G401.6 (cell line): Measurements from ENCODE around the gene HECA.
"Not testable (repeated sequence)": the region's sequence is repeated elsewhere in the genome, so short reads cannot be mapped to it uniquely, and the experiment has no call there.

Source experiments
- FAIRE-seq: peaks from 2 replicates; lab custom pipeline; 2012; peaks lifted over from hg19 to GRCh38; lab: Jason Lieb, UNC

HECA gene

DNA sequence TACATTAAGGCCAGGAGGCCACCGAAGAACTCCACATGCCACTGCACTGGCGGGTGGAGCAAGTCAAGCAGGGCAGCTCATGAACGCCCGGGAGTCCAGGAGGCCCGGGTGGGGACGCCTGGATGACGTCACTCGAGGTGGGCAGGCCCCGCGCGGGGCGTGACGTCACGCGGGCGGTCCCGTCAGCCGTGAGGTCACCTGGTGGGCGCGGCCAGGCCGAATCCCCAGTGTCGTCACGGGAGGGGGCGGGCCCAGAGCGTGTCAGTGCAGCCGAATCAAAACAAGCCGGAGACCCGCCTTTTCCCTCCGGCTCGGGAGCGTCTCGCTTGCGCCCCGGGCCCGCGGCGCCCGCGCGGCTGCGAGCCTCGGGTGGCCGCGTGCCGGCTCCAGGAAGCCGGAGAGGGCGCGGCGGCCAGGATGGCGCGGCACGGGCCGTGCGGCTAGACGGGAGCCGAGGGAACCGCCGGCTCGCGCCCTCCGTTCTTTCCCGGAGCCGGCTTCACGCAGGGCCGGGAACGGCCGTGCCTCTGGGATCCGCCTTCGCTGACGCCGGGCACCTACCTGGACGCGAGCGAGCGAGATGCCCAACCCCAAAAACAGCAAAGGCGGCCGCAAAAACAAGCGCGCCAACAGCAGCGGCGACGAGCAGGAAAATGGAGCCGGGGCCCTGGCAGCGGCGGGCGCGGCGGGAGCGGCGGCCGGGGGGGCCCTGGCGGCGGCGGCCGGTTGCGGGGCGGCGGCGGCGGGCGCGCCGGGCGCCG, at the start of gene HECA:
TSS of gene HECA (plus strand) at position 264 of the 761 bp plus-strand sequence. CDS start at position 581, 317 bp downstream.
- no peak for FAIRE-seq

- FAIRE-seq: no peak
Measured at GRCh38 chr6:139091826-139092225, 43.1 kb upstream of the HECA start.

GRCh38 chr6:139099984-139100383, 34.9 kb upstream of the HECA start:
- FAIRE-seq: no peak

DNA sequence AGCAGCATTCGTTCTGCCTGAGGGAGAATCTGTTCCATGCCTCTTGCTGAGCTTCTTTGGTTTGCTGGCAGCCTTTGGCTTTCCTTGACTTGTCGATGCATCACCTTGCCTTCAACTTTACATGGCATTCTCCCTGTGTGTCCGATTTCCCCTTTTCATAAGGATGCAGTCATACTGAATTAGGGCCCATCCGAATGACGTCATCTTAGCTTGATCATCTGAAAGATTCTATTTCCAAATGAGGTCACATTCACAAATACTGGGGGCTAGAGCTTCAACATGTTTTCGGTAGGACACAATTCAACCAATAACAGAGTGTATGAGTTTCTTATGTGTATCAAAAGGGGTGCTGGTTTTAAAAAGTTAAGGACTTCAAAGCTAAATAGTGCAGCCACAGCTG, 27.8 kb upstream of the HECA start:
- FAIRE-seq: no peak

DNA sequence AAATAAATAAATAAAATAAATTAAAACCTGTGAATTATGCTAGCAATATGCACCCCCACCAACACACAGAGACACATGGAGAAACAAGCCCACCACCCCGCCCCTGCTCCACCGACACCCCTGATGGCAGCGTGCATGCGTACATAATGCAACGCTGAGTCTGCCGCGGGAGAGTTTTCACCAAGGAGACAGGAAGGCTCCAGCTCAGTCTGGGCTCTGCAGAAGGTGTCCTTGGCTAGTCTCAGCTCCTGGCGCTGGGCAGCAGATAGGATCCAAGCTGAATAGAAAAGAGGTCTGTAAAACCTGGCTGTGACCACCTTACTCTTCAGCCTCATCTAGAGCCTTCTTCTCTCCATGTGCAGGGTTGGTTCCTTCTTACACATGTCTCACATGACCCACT, 26.5 kb upstream of the HECA start:
- FAIRE-seq: no peak

DNA sequence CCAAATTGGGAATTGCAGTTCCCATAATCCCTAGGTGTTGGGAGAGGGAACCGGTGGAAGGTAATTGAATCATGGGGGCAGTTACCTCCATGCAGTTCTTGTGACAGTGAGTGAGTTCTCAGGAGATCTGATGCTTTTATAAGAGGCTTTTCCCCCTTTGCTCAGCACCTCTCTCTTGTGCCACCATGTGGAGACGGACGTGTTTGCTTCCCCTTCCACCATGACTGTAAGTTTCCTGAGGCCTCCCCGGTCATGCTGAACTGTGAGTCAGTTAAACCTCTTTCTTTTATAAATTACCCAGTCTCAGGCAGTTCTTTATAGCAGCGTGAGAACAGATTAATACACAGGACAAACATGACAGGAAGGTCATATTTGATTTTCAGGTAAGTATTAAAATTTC, 25.3 kb upstream of the HECA start:
- FAIRE-seq: no peak

GRCh38 chr6:139112146-139112545, 22.7 kb upstream of the HECA start:
- FAIRE-seq: no peak

DNA sequence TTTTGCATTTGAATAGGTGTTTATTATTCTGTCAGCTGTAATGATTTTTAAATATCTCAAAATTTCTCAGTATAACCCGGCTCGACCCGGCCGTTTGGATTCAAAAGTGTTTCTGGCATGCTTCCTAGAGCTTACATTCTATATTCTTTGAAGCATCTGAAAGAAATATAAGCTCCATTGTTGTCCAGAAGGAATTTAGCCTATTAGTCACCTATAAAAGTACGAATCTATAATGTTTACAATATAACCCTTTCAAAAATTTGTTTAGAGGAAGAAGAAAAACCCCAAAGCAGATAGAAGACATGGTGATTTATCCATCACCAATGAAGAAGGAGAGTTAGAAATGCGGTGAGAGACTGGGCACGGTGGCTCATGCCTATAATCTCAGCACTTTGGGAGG, 22.3 kb upstream of the HECA start:
- no peak for FAIRE-seq

DNA sequence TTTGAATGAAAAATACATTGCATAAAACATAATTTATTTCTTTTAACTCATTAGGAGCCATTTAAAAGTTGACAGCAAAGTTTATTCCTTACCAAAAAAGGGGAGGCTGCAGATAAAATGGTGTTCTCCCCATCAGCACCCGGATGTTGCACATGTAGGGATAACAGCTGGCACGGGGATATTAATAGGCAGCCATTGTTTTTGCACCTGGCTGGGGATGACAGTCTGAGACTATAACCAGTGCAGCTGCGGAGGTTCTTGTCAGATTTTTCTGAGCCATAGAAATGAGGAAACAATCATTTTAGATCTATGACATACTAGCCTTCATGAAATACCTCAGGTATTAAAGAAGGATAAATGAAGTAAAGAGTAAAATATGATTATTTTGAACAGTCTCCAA, 20.1 kb upstream of the HECA start:
- FAIRE-seq: no peak

DNA sequence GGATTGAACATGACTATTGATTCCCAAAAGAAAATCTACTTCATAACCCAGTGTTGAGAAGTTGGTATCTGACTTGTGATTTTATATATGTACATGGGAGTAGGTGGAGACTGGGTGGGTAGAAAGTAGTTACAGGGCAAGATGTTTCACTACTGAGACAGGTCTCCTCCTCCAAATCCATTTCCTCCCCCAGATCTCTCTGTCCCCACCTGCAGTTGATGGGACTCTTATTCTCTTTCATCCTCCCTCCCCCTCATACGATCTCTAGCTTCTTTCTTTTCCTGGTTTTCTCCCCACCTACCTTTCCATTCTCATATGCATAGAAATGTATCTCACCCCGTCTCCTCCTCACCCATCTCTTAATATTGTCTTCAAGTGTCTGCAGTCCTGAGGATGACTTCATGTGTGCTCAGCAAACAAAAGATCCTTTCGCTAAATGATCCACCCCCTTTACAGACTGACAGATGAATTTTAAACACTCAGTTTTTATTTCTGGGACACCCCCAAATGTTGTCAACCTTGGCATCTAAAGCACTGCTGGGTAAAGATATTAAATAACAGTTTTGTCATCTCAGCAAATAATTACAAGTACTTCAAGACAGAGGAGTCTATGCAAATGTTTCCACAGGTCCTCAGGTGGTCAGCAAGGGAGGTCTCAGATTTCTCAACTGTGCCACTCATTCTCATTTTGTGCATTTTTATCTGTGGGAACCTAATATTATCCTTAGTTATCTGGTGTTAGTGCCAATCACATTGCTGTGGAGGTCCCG, 18.7 kb upstream of the HECA start:
- no peak for FAIRE-seq

DNA sequence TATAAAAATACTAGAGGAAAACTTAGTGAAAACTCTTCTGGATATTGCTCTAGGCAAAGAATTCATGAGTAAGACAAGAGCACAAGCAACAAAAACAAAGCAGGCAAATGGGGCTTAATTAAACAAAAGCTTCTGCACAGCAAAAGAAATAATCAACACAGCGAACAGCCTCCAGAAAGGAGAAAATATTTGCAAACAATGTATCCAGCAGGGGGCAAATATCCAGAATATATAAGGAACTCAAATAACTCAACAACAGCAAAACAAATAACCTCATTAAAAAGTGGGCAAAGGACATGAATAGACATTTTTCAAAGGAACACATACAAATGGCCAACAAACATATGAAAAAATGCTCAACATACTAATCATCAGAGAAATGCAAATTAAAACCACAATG, 17.1 kb upstream of the HECA start:
- FAIRE-seq: no peak

GRCh38 chr6:139119552-139119951, 15.3 kb upstream of the HECA start:
- FAIRE-seq: no peak

DNA sequence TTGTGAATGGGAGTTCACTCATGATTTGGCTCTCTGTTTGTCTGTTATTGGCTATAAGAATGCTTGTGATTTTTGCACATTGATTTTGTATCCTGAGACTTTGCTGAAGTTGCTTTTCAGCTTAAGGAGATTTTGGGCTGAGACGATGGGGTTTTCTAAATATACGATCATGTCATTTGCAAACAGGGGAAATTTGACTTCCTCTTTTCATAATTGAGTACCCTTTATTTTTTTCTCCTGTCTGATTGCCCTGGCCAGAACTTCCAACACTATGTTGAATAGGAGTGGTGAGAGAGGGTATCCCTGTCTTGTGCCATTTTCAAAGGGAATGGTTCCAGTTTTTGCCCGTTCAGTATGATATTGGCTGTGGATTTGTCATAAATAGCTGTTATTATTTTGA, 12.1 kb upstream of the HECA start:
- not testable (repeated sequence) for FAIRE-seq

DNA sequence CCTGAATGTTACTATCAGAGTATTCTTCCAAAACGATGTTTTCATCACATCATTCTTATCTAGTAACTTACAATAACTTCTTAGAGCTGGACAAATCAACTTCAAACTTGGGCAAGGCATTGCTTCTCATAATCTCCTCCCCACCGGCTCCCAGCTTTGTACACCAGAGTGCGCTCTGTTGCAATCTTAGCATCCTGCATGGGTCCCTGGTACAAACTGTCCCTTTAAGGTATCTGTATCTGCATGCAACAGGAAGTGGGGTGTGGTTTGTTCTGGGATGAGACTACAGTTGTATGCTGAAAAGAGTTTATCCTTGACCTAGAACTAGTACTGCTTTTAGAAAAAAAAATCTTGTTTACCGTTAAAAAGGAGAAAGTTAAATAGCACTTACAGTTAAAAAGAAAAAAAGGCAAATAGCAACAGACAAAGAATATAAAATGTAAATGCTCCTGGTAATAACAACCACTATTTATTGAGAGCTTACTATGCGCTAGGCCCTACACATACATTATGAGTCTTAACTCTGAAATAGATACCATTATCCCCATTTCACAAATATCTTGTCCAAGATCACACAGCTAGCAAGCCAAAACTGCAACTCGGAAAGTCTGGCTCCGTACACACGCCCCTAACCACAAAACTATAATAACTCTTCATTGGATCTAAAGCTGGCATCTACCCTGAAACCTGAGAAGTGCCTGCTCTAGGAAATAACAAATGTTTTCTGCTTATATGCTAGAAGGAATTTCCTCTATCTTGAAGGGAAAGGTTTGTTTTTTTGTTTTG, 9.8 kb upstream of the HECA start:
- peak; percentile 66 for FAIRE-seq

DNA sequence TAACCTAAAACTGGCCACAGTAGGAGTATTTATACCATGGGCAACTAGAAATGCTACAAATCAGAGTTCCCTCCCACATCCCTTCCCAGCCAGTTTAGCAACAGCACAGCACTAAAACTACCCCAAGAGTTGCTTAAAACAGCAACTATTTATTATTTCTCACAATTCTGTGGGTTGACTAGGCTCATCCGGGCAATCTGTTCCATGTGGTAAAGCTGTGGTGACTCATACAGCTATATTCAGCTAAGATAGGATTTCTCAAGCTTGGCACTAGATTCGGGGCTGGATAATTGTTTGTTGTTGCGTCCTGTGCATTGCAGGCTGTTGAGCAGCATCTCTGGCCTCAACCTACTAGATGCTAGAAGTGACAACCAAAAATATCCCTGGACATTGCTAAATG, 8.6 kb upstream of the HECA start:
- FAIRE-seq: no peak

DNA sequence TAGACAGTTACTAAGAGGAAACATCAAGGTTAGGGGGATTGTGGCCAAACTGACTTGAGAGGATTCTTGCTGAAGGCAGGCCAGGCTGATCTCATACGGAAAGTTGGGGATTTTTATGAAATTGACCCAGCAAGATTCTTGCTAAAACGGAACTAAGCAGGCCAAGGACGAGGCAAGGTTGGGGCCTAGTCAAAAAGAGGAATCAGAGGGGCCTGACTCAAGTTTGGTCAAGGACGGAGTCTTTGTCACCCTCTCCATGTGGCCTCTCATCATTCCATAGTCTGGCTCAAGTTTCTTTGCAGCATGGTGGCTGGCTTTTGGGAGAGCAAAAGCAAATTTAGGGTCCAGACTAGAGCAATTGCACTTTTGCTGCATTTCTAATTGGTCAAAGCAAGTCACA, 7.9 kb upstream of the HECA start:
- no peak for FAIRE-seq

DNA sequence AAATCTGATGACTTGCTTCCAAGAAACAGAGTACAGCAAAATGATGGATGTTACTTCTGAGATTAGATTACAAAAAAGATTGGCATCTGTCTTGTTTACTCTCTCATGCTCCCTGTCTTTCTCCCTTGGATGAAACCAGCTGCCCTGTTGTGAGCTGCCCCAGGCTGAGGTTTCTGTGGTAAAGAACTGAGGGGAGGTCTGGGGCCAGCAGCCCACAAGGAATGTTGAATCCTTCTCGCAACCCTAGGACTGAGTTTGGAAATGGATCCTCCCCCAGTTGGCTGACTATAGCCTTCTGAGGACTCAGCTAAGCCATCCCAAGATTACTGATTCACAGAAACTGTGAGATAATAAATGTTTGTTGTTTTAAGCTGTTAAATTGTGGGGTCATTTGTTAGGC, 5.6 kb upstream of the HECA start:
- no peak for FAIRE-seq

- no peak for FAIRE-seq
Measured at GRCh38 chr6:139131736-139132280, 3.1 kb upstream of the HECA start.

DNA sequence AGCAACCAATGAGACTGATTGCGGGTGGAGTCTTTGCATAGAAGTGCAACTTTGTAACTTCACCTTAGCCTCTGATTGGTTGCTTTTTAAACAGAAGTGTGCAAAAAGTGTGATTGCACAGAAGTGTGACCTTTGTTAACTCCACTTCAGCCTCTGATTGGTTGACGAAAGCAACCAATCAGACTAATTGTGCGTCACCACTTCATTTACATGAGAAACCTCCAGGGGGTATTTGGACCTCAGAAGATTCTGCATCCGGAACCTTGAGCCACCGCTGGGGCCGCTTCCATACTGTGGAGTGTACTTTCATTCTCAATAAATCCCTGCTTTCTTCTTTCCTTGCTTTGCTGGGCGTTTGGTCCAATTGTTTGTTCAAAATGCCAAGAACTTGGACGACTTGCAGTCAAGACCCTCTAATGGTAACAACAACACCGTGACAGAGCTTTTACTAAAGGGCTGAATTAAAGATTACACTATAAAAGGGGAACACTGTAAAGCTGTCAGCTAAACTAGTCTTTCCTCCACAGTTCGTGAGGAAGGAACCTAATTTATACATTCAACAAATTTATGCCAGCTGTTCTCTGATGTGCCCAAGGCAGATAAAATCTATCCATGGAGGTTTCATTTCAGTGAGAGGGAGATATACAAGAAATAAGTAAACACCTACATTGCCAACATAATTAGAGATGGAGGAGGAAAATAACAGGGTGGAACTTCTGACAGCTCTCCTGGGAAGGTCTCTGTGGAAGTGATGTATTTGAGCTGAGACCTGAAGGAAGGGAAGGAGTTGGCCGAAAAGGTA, 1.4 kb upstream of the HECA start:
- no peak for FAIRE-seq

DNA sequence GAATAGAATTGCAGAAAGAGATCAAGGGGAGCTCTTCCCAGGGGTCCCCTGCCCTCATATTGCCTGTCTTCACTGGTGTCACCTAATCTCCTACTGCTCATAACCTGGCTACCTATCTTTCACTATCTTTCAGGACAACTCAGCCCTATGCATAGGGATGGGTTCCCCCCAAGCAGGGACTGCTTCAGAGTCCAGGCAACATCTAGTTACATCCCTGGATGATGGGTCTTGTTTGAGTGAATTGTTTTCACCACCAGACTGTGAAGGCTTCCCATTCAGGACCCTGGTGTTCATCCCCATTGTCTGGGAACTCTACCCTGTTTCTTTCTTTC, 850 bp upstream of the HECA start:
- FAIRE-seq: no peak

DNA sequence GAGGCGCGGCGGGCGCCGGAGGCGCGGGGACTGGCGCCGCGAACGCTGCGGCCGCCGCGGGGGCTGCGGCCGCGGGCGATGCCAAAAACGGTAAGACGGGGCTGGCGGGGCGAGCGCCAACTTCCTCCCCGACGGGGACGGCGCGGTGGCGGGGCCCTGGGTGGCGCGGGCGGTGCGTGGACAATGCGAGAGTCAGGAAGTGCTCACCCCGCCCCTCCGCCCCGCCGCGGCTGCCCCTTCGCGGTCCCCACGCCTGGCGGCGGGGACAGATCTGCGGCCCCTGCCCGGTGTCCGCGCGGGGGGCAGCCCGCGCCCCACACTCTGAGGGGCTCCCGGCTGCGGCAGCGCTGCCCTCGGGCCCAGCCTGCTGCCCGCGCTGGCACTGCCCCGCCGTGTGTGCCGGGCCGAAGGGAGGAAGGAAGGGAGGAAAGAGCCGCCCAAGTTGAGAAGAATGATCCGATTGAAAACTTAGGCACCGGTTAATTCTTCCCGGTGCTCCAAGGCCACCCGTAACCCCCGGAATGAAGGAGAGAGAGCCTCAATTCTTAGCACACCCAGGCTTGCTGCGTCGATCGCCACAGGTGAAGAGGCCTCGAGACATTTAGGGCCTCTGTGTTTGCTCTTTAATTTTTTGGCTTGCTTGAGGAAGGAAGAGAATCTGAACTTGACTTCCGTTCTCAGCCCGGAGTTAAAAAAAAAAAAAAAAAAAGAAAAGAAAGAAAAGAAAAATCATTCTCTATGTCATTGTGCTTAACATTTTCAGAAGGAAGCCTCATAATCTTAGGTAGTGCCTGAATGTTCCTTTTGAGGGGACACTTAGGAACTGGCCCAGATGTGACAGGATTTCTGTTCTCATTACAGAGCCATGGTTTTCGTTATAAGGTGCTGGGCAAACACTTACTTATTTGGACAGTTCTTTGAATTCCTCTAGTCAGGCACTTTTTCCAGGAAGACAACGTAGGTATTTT, 982 bp downstream of the HECA start:
- FAIRE-seq: no peak
